A673 (cell line): ENCODE data around the gene PDLIM4. TPM values are rescaled to one million over a fixed set of nuclear protein-coding genes. Genes with fewer than 3 reads are reported as not detected.

Experiments
- BruUV-seq: library from RNA; stranded (reverse); fragments of 400-500 nt; replicated peaks from 2 replicates; lab custom pipeline; 2021; lab: Mats Ljungman, UMichigan
- CTCF ChIA-PET: fragments of 300-600 bp; sonication (Branson Sonifier 250); formaldehyde crosslinking; loops from one replicate; lab custom pipeline; 2022; ENCODE audit warnings: antibody characterized with exemption; lab: Charles Lee
- POLR2A ChIA-PET: fragments of 300-600 bp; sonication (Branson Sonifier 250); formaldehyde crosslinking; loops from one replicate; lab custom pipeline; 2022; ENCODE audit warnings: antibody characterized with exemption; ENCODE audit not compliant: low non-redundant PET; lab: Charles Lee
- DNase-seq: peaks from one replicate; pipeline ENCODE4 v3.0.0-alpha.2; 2015; ENCODE audit warnings: low spot score
- H3K27ac ChIP-seq: fragments of 200-600 bp; sonication (generic); 2 replicates; pipeline ENCODE4 v1.5.1; 2016; ENCODE audit warnings: mixed run types, low read depth, mild to moderate bottlenecking, mixed read lengths, antibody characterized with exemption, low read length; ENCODE audit not compliant: poor library complexity, severe bottlenecking
- H3K27me3 ChIP-seq: fragments of 200-600 bp; sonication (generic); replicated peaks from 2 replicates; pipeline ENCODE4 v1.6.1; 2017; ENCODE audit warnings: mixed run types, low read depth, mild to moderate bottlenecking, mixed read lengths, antibody characterized with exemption, low read length; ENCODE audit not compliant: insufficient read depth, poor library complexity
- H3K36me3 ChIP-seq: fragments of 200-600 bp; sonication (generic); 2 replicates; pipeline ENCODE4 v1.6.1; 2016; ENCODE audit warnings: mixed run types, mild to moderate bottlenecking, mixed read lengths, antibody characterized with exemption, low read length; ENCODE audit not compliant: insufficient read depth, poor library complexity, severe bottlenecking
- H3K4me1 ChIP-seq: fragments of 200-600 bp; sonication (generic); 2 replicates; pipeline ENCODE4 v1.6.1; 2017; ENCODE audit warnings: mixed run types, mild to moderate bottlenecking, mixed read lengths, antibody characterized with exemption, low read length; ENCODE audit not compliant: insufficient read depth, poor library complexity, severe bottlenecking
- H3K4me3 ChIP-seq: fragments of 200-600 bp; sonication (generic); 2 replicates; pipeline ENCODE4 v1.5.1; 2016; ENCODE audit warnings: low read depth, mixed run types, mild to moderate bottlenecking, mixed read lengths, low read length; ENCODE audit not compliant: poor library complexity, severe bottlenecking
- H3K9me3 ChIP-seq: fragments of 200-600 bp; sonication (generic); 2 replicates; pipeline ENCODE4 v1.6.1; 2016; ENCODE audit warnings: mixed run types, low read depth, mild to moderate bottlenecking, mixed read lengths, antibody characterized with exemption, low read length; ENCODE audit not compliant: poor library complexity, severe bottlenecking
- CTCF ChIP-seq: fragments of 300-800, 200-600 bp; sonication (generic); conservative IDR thresholded peaks from 2 replicates; pipeline ENCODE4 v1.5.1; 2017; ENCODE audit warnings: low read depth, mild to moderate bottlenecking, antibody characterized with exemption, low read length, moderate library complexity, mixed read lengths
- EZH2 ChIP-seq: fragments of 200-600 bp; sonication (generic); IDR thresholded peaks from 2 replicates; pipeline ENCODE4 v1.6.1; 2017; ENCODE audit warnings: borderline replicate concordance, low read depth, mild to moderate bottlenecking, mixed read lengths, antibody characterized with exemption, low read length; ENCODE audit not compliant: poor library complexity, severe bottlenecking
- intact Hi-C: fragments of 100-400 bp; cut with micrococcal nuclease; formaldehyde crosslinking; loops from one replicate; pipeline ENCODE4 v1.10.0; 2022; ENCODE audit not compliant: unreplicated experiment
- total RNA-seq: library from RNA; stranded (reverse); gene quantifications from 2 replicates; pipeline ENCODE4 v1.2.3, GENCODE V29; 2021

PDLIM4 gene
- total RNA-seq, 1 experiment from 2014 or later, result 6.0 TPM

DNA sequence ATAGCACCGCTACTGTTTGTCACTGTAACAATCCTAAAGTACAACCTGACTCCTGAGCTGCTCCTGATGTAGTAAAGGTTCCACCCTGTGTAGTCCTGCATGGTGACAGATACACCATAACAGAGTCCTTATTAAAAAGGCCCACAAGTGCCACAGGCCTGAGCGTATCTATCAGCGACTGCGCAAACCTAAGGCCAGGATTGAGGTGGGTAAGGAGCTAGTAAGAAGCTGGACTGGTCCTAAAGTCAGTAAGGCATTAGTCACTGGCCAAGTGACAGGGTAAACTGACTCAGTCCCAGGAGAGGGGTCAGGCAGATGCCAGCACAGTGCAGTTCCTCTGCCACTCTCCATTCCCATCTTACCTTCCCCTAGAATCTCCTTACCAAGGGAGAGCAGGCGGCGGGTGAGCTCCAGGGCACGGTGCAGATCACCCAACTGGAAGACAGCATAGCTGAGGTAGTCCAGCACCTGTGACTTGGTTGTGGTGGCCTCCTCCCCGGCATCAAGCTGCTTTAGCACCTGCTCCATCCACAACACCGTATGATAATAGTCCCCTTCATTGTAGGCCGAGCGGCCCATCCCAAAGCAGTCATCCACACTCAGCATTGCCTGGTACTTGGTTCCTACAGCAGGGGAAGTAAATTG is 47.5 kb upstream of the PDLIM4 start:
- Histone ChIP-seq H3K36me3 (no peaks in the 10 kb centered on the region), H3K27ac (no peak overlapping the region), H3K4me1 (no peaks in the 10 kb centered on the region), H3K4me3 (no peak overlapping the region), H3K9me3 (no peaks in the 10 kb centered on the region), H3K27me3 (no peaks in the 10 kb centered on the region)
- BruUV-seq, result no TSS peak
- ChIA-PET POLR2A (no interaction called here), CTCF (no interaction called here)
- intact Hi-C loops, result no loop called here
- no peak for TF ChIP-seq EZH2
- TF ChIP-seq CTCF, result no peak
- no peak for DNase-seq

GRCh38 chr5:132210944-132211343 is 46.6 kb upstream of the PDLIM4 start:
- no peaks in the 10 kb centered on the region for H3K9me3 ChIP-seq
- ChIA-PET CTCF (no interaction called here), POLR2A (no interaction called here)
- H3K4me1 ChIP-seq, result no peaks in the 10 kb centered on the region
- no peak for DNase-seq
- TF ChIP-seq EZH2, result no peak
- no peak for TF ChIP-seq CTCF
- H3K27ac ChIP-seq, result no peak overlapping the region
- no TSS peak for BruUV-seq
- intact Hi-C loops, result no loop called here
- H3K4me3 ChIP-seq, result no peak overlapping the region
- no peaks in the 10 kb centered on the region for H3K36me3 ChIP-seq
- H3K27me3 ChIP-seq, result no peaks in the 10 kb centered on the region

GRCh38 chr5:132211787-132212186 is 45.7 kb upstream of the PDLIM4 start:
- no peaks in the 10 kb centered on the region for H3K36me3 ChIP-seq
- TF ChIP-seq EZH2 (no peak), CTCF (no peak)
- intact Hi-C loops, result no loop called here
- no peaks in the 10 kb centered on the region for H3K27me3 ChIP-seq
- POLR2A ChIA-PET, result no interaction called here
- no TSS peak for BruUV-seq
- CTCF ChIA-PET, result no interaction called here
- H3K27ac ChIP-seq, result no peak overlapping the region
- no peaks in the 10 kb centered on the region for H3K4me1 ChIP-seq
- no peaks in the 10 kb centered on the region for H3K9me3 ChIP-seq
- no peak overlapping the region for H3K4me3 ChIP-seq
- DNase-seq, result peak; percentile 52
